GM12878 (cell line): Measurements from ENCODE around the gene GMDS. TPM values are rescaled to one million over a fixed set of nuclear protein-coding genes. Genes with fewer than 3 reads are reported as not detected.

Experiments
- ATAC-seq: fragments of 200-7000 bp; cut with Tn5 transposase; 3 replicates; pipeline ENCODE4 v1.9.1; 2020; ENCODE audit warnings: mild to moderate bottlenecking, moderate library complexity
- BruUV-seq: library from RNA; stranded (reverse); fragments of 400-500 nt; replicated peaks from 2 replicates; lab custom pipeline; 2021; lab: Mats Ljungman, UMichigan
- CTCF ChIA-PET: fragments of 300-600 bp; sonication (Branson Sonifier 250); formaldehyde crosslinking; extraction: SDS; loops from one replicate; lab custom pipeline; 2021; ENCODE audit warnings: inconsistent platforms; lab: Yijun Ruan, JAX
- POLR2A ChIA-PET: fragments of 350-600 bp; formaldehyde crosslinking; extraction: SDS; loops from one replicate; lab custom pipeline; 2021; ENCODE audit warnings: inconsistent platforms; lab: Charles Lee
- RAD21 ChIA-PET: fragments of 300-600 bp; sonication (Branson Sonifier 250); formaldehyde crosslinking; loops from one replicate; lab custom pipeline; 2023; ENCODE audit warnings: antibody characterized with exemption; ENCODE audit not compliant: unreplicated experiment; lab: Charles Lee
- SMC1A ChIA-PET: fragments of 300-600 bp; sonication (Branson Sonifier 250); formaldehyde crosslinking; loops from one replicate; lab custom pipeline; 2023; ENCODE audit not compliant: unreplicated experiment, uncharacterized antibody; lab: Charles Lee
- DNase-seq: peaks from one replicate; pipeline ENCODE4 v3.0.0-alpha.2; 2011; ENCODE audit warnings: low read depth, low spot score
- FAIRE-seq: peaks from 3 replicates; lab custom pipeline; 2011; peaks lifted over from hg19 to GRCh38; lab: Jason Lieb, UNC
- H2AFZ ChIP-seq: 2 replicates; pipeline ENCODE4 v1.6.0; 2011; ENCODE audit warnings: low read depth, low read length, control low read depth; ENCODE audit not compliant: control insufficient read depth
- H3K27ac ChIP-seq: 2 replicates; pipeline ENCODE4 v1.5.1; 2011; ENCODE audit warnings: control low read depth; ENCODE audit not compliant: control insufficient read depth, insufficient read depth
- H3K27me3 ChIP-seq, 2 experiments: replicated peaks in 1 of 2; 2 replicates each; pipeline versions ENCODE4 v1.6.0 to v1.6.1; 2011; ENCODE audit warnings: low read length in 1 of 2; ENCODE audit not compliant: control insufficient read depth in 2 of 2, insufficient read depth in 2 of 2
- H3K36me3 ChIP-seq, 2 experiments: 2 replicates each; pipeline ENCODE4 v1.5.1; 2011; ENCODE audit warnings: low read length in 1 of 2; ENCODE audit not compliant: control insufficient read depth in 2 of 2, insufficient read depth in 2 of 2
- H3K4me1 ChIP-seq: 2 replicates; pipeline ENCODE4 v1.6.1; 2011; ENCODE audit warnings: mild to moderate bottlenecking, low read length, moderate library complexity, mixed read lengths; ENCODE audit not compliant: control insufficient read depth, insufficient read depth
- H3K4me2 ChIP-seq: 2 replicates; pipeline ENCODE4 v1.6.0; 2011; ENCODE audit warnings: control low read depth; ENCODE audit not compliant: control insufficient read depth, insufficient read depth
- H3K4me3 ChIP-seq: fragments of 200-600 bp; sonication (generic); 2 replicates; pipeline ENCODE4 v1.5.1; 2016
- H3K79me2 ChIP-seq: 2 replicates; pipeline ENCODE4 v1.6.0; 2011; ENCODE audit warnings: low read length; ENCODE audit not compliant: control insufficient read depth, insufficient read depth
- H3K9ac ChIP-seq: 2 replicates; pipeline ENCODE4 v1.8.0; 2011; ENCODE audit warnings: low read length, control low read depth, mixed read lengths; ENCODE audit not compliant: control insufficient read depth, insufficient read depth
- H3K9me3 ChIP-seq: replicated peaks from 3 replicates; pipeline ENCODE4 v1.5.1; 2011; ENCODE audit warnings: mild to moderate bottlenecking, low read length; ENCODE audit not compliant: control insufficient read depth, insufficient read depth
- H4K20me1 ChIP-seq: 2 replicates; pipeline ENCODE4 v1.6.0; 2011; ENCODE audit not compliant: control insufficient read depth, insufficient read depth
- CBFB ChIP-seq: IDR thresholded peaks from 2 replicates; pipeline ENCODE4 v1.6.1; 2016; ENCODE audit warnings: antibody characterized with exemption, low read depth
- CEBPB ChIP-seq, 2 experiments: fragments of 150-350 bp in 1 of 2; IDR thresholded peaks; 2 replicates each; pipeline ENCODE4 v1.6.1; 2012 to 2014; ENCODE audit warnings: low read depth in 2 of 2, low read length in 2 of 2, borderline replicate concordance in 1 of 2, inconsistent platforms in 1 of 2
- EP300 ChIP-seq, 2 experiments: fragments of 150-350 bp in 1 of 2; IDR thresholded peaks; 2 replicates each; pipeline ENCODE4 v1.6.1; 2011 to 2012; ENCODE audit warnings: low read depth in 2 of 2, low read length in 2 of 2, borderline replicate concordance in 1 of 2, improper control_type of control experiment in 1 of 2, inconsistent platforms in 1 of 2; ENCODE audit not compliant: control insufficient read depth in 1 of 2
- ETV6 ChIP-seq, 2 experiments: fragments of 450-650 bp in 1 of 2; IDR thresholded peaks in 1 of 2; conservative IDR thresholded peaks in 1 of 2; 2 replicates each; pipeline ENCODE4 v1.6.1; 2014; ENCODE audit warnings: antibody characterized with exemption in 1 of 2, borderline replicate concordance in 1 of 2, low read depth in 1 of 2, mild to moderate bottlenecking in 1 of 2, moderate library complexity in 1 of 2
- FOXM1 ChIP-seq: IDR thresholded peaks from 2 replicates; pipeline ENCODE4 v1.6.1; 2012; ENCODE audit warnings: low read depth, mild to moderate bottlenecking, inconsistent platforms, low read length, moderate library complexity
- IKZF2 ChIP-seq, 2 experiments: fragments of 450-650 bp; IDR thresholded peaks; 2 replicates each; pipeline ENCODE4 v1.6.1; 2017; ENCODE audit warnings: mild to moderate bottlenecking in 2 of 2, moderate library complexity in 2 of 2
- KAT2A ChIP-seq: conservative IDR thresholded peaks from 2 replicates; pipeline ENCODE4 v1.6.1; 2011; ENCODE audit warnings: low read depth, low read length; ENCODE audit not compliant: control insufficient read depth
- NBN ChIP-seq: fragments of 450-650 bp; IDR thresholded peaks from 2 replicates; pipeline ENCODE4 v1.6.1; 2016
- NFXL1 ChIP-seq: fragments of 450-650 bp; IDR thresholded peaks from 2 replicates; pipeline ENCODE4 v1.6.1; 2017; ENCODE audit warnings: antibody characterized with exemption, mild to moderate bottlenecking, borderline replicate concordance
- PBX3 ChIP-seq: IDR thresholded peaks from 2 replicates; pipeline ENCODE4 v1.6.1; 2011; ENCODE audit warnings: mild to moderate bottlenecking, low read depth, low read length, moderate library complexity; ENCODE audit not compliant: insufficient replicate concordance
- POU2F2 ChIP-seq: IDR thresholded peaks from 3 replicates; pipeline ENCODE4 v1.6.1; 2011; ENCODE audit warnings: low read depth, mild to moderate bottlenecking, low read length, borderline replicate concordance
- SMAD1 ChIP-seq: fragments of 450-650 bp; IDR thresholded peaks from 2 replicates; pipeline ENCODE4 v1.6.1; 2018; ENCODE audit warnings: mild to moderate bottlenecking, low read depth; ENCODE audit not compliant: partially characterized antibody
- STAT1 ChIP-seq: fragments of 450-650 bp; conservative IDR thresholded peaks from 2 replicates; pipeline ENCODE4 v1.6.1; 2014; ENCODE audit warnings: antibody characterized with exemption, mild to moderate bottlenecking
- TAF1 ChIP-seq: IDR thresholded peaks from 2 replicates; pipeline ENCODE4 v1.6.1; 2011; ENCODE audit warnings: mild to moderate bottlenecking, low read depth, low read length, borderline replicate concordance
- TCF3 ChIP-seq: IDR thresholded peaks from 2 replicates; pipeline ENCODE4 v1.6.1; 2012; ENCODE audit warnings: low read depth, mild to moderate bottlenecking, low read length, borderline replicate concordance; ENCODE audit not compliant: insufficient read depth
- ZNF592 ChIP-seq: fragments of 450-650 bp; IDR thresholded peaks from 2 replicates; pipeline ENCODE4 v1.6.1; 2017; ENCODE audit warnings: mild to moderate bottlenecking, moderate library complexity
- WGBS: methylation state at CpG from one replicate; pipeline ENCODE4 v1.1.6; 2016; ENCODE audit warnings: low lambda C conversion rate; ENCODE audit not compliant: insufficient replicate concordance, insufficient coverage; ENCODE audit errors: missing lambda C conversion rate; 5-methylcytosine and 5-hydroxymethylcytosine counted together
- in situ Hi-C: fragments of 300-500 bp; cut with MboI; formaldehyde crosslinking; loops from 9 replicates; pipeline ENCODE4 v1.14.3; 2018; ENCODE audit warnings: mixed read lengths
- intact Hi-C: fragments of 100-400 bp; cut with micrococcal nuclease; formaldehyde crosslinking; loops from one replicate; pipeline ENCODE4 v1.14.2; 2022; ENCODE audit not compliant: unreplicated experiment
- polyA plus RNA-seq, 11 experiments: library from polyadenylated mRNA; depleted of rRNA in 4 of 11; unstranded in 6 of 11; stranded (reverse) in 5 of 11; fragments of >200 nt; fragmentation: Nextera tagmentation in 4 of 11; fragmentation: Illumina TruSeq in 1 of 11; extraction: Ambion mirVana in 4 of 11; extraction: Trizol in 1 of 11; gene quantifications; 1 replicate in 1 of 11; 2 replicates in 10 of 11; pipeline versions ENCODE4 v1.2.1 to v1.2.3, GENCODE V29; 2011 to 2016; ENCODE audit warnings: inconsistent platforms in 2 of 11, missing spikeins in 2 of 11, low read depth in 1 of 11
- total RNA-seq, 4 experiments: library from RNA; depleted of rRNA in 3 of 4; stranded (reverse); fragments of >200 nt in 3 of 4; fragmentation: Illumina TruSeq in 1 of 4; extraction: Trizol in 1 of 4; gene quantifications; 2 replicates each; pipeline versions ENCODE4 v1.2.1 to v1.2.3, GENCODE V29; 2013 to 2021

GMDS gene
- total and polyA plus RNA-seq, 10 of the 15 experiments (the other 5 are each of a cell fraction or from before 2014, with no cell fraction given), result 0.61 to 53.8 (median 29.3) TPM

- Histone ChIP-seq H3K27ac (no peak overlapping the region), H3K27me3 (no peaks in the 10 kb centered on the region), H2AFZ (no peak overlapping the region), H3K9ac (no peak overlapping the region), H4K20me1 (no peaks in the 10 kb centered on the region), H3K9me3 (peaks cover 8% of the 10 kb centered on the region), H3K4me1 (peaks cover 24% of the 10 kb centered on the region), H3K79me2 (no peaks in the 10 kb centered on the region), H3K4me2 (peak overlapping the region; percentile 54; the same call in 1 of the 2 replicates), H3K36me3 (no peaks in the 10 kb centered on the region), H3K4me3 (peak overlapping the region; percentile 17; the same call in 1 of the 2 replicates)
- ChIA-PET POLR2A (no interaction called here), RAD21 (no interaction called here), SMC1A (interaction anchor here (0.9 to 1.6 kb wide), 4 partner anchors 10 to 310 kb away, joined by 3 to 4 read pairs (median 3); no protein-coding TSS in a partner anchor), CTCF (interaction anchor here (1.0 to 1.3 kb wide), 2 partner anchors 23 to 32 kb away, joined by 3 to 5 read pairs; no protein-coding TSS in a partner anchor)
- peak; percentile 87 for FAIRE-seq
- no TSS peak for BruUV-seq
- intact Hi-C loops, result loop anchor here (5.0 kb wide), 1 partner anchor 124 kb away; no protein-coding TSS in a partner anchor
- ATAC-seq, result peak; percentile 94
- 30% methylated on average over 9 of the region's 9 CpGs for WGBS
- in situ Hi-C loops, result no loop called here
- DNase-seq, result peak; percentile 68
- TF ChIP-seq IKZF2 (IDR thresholded peaks at IDR 0.05), result 0 out of 4 replicates have a peak, but pooled peaks of 1 of the 2 experiments have one; percentile 15
- no peak for TF ChIP-seq KAT2A
- TF ChIP-seq ETV6 (conservative IDR thresholded peaks at IDR 0.05 in 1 of 2, IDR thresholded peaks at IDR 0.05 in 1 of 2; ENCODE audit: borderline replicate concordance in 1 of 2, low read depth in 1 of 2), result no peak
- TF ChIP-seq ZNF592, result no peak
- TF ChIP-seq NFXL1, result no peak
- TF ChIP-seq CBFB, result peak; percentile 87; the same call in 1 of the 2 replicates
- peak in 1 of 2 experiments; percentile 50; a peak in 1 of 4 replicates for TF ChIP-seq EP300 (IDR thresholded peaks at IDR 0.05; ENCODE audit: borderline replicate concordance in 1 of 2, control insufficient read depth in 1 of 2, low read depth in 2 of 2, low read length in 2 of 2)
- no peak for TF ChIP-seq SMAD1
- TF ChIP-seq NBN, result no peak
- TF ChIP-seq PBX3, result no peak
- TF ChIP-seq STAT1, result no peak
- TF ChIP-seq POU2F2, result peak; percentile 83; the same call in 2 of the 3 replicates
- TF ChIP-seq TAF1, result no peak
- peak; percentile 49; the same call in 1 of the 2 replicates for TF ChIP-seq FOXM1
- TF ChIP-seq CEBPB (IDR thresholded peaks at IDR 0.05; ENCODE audit: borderline replicate concordance in 1 of 2, low read depth in 2 of 2, low read length in 2 of 2), result no peak
- TF ChIP-seq TCF3, result no peak
Observed at GRCh38 chr6:2081155-2082138, 164.0 kb downstream of the GMDS start.
